Kidney glomerular epithelial cell (primary cell): ENCODE data around the gene XPO4.
"Not testable (repeated sequence)": the region's sequence is repeated elsewhere in the genome, so short reads cannot be mapped to it uniquely, and the experiment has no call there.

Experiments used
- DNase-seq: peaks from one replicate; lab custom pipeline; 2025; lab: John Stamatoyannopoulos, UW

Gene XPO4

DNA sequence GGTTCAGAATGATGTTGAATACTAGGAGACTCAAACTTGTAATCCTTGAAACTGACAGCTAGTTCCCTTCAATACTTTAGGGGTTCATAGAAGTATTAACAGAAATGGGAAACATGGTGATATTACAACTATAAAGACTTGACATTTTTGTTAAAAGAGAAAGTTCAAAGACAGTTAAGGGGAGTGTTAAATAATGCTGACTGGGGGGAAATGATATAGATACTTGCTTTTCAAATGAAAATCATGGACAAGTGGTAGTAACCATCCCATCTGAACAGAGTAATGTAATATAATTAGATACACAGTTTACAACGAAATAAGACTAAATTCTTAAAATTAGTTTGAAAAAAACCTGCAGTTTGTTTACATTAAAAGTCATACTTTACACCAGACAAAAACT is 122.2 kb downstream of the XPO4 start:
- no peak for DNase-seq

DNA sequence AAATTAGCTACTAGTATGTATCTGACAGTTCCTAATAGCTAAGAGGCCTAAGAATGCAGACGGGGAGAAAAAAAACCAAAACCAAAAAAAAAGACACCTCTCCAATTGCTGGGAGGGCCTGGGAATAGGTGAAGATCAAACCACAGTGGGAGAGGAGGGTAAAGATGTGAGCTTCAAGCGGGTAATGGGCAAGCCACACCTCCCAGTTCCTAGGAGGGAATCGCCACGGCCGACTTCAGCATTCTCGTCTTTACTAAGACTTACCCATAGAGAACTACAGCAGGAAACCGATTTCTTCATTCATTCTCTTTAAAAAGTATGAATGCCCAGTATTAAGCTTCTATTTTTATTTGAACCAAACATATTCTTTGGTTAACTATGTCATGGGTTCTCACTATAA is 123.1 kb downstream of the XPO4 start:
- DNase-seq: no peak

DNA sequence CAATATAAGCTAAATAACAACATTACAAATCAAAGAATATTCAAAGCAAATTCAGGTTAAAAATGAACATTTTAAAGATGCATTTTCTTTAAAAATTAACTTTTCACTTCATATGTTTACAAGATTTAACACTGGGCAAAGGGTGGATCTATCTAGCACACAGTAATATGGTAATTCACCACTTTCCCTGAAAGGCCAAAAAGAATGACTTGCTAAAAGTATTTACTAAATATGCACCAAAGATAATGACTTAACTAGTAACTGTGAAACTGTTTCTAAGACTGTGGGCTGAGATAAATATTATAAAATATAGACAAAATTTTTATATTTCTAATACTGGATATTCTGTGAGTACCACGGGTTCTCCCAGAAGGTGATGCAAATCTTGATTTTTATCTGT is 124.2 kb downstream of the XPO4 start:
- DNase-seq: no peak

DNA sequence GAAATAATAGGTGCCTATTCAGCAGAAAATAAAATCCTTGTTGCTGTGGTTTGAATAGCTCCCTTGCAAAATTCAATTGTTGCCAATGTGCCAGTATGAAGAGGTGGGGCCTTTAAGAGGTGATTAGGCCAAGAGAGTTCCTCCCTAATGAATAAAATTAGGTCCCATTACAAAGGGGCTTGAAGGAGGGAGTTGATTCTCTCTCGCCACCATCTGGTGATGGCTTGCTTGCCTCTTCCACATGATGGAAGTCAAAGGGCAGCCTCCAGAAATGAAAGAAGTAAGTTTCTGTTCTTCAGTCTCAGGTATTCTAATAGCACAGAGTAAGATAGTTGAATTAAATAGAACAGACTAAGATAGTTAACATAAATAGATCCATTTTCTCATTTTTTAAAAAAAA is 125.8 kb downstream of the XPO4 start:
- DNase-seq: no peak

DNA sequence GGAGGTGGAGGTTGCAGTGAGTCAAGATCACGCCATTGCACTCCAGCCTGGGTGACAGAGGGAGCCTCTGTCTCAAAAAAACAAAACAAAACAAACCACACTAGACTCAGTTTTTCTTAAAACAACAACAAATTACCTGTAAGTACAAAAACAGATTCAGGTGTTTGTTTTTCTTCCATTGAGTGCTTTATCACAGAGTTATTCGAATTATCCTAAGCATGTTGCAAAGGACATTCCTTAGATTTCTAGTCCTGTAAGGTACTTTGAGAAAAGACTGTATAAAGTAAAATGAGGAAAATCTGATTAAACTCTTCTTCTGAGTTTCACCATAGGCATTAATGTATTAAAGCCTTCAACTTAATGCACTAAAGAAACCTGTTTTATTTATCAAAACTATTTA is 126.6 kb downstream of the XPO4 start:
- DNase-seq: no peak

DNA sequence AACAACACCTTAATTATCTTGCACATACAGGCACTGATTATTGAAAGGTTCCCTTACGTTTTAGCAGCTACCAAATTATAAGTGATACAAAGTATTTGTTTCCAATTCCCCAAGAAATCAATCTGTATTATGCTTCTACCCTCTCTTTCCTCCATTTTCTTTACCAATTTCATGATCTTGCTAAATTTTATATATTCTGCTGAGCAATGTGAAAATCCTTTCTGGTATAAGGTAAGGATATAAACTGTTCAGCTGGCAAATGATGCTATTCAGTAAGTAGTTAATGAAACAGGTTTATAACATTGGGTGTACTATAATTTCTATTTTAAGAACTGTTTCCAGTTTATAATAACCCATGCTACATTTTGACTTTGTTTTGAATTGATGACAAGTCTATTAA is 127.8 kb downstream of the XPO4 start:
- DNase-seq: no peak

DNA sequence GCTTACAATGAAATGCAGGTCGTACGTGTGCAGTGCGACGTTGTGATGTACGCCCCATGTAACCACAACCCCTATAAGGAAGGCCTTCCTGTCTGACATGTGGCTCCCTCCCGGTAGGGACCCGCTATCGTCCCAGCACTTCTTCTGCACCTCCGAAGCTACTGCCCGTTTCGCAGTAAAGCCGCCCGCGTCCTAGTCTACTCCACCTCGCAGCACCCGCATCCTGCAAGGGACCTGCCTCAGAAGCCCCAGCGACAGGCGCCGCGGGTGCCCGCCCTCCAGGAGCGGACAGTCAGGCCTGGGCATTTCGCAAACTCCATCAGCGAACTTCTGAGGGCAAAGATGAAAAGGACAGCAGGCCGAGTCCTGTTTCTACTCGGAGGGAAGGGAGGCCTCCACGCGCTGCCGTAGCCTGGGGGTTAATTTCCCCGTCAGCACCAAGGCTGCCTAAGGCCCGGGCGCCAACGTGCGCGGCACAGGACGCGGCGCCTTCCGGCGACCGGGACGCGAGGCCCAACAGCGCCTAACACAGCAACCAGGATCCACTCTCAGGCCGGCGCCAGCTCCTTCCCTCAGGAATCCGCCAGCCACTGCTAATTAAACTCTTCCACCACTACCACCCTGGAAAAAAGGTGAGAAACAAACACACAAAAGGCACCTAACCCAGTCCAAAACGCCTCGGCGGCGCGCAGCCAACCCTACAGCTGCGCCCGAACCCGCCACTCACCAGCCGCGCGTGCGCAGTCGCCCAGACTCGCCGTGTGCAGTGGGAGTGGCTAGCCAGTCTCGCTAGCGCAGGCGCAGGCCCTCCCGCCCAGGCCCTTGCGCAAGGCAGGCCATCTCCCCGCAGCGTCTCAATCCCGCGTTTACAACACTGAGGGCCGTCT is 129.1 kb downstream of the XPO4 start, which contains the start of gene EEF1AKMT1:
EEF1AKMT1 (minus strand) TSS at position 768 of the 887 bp plus-strand sequence. CDS start 16,363 bp downstream, outside the sequence.
- peak; percentile 82 for DNase-seq

DNA sequence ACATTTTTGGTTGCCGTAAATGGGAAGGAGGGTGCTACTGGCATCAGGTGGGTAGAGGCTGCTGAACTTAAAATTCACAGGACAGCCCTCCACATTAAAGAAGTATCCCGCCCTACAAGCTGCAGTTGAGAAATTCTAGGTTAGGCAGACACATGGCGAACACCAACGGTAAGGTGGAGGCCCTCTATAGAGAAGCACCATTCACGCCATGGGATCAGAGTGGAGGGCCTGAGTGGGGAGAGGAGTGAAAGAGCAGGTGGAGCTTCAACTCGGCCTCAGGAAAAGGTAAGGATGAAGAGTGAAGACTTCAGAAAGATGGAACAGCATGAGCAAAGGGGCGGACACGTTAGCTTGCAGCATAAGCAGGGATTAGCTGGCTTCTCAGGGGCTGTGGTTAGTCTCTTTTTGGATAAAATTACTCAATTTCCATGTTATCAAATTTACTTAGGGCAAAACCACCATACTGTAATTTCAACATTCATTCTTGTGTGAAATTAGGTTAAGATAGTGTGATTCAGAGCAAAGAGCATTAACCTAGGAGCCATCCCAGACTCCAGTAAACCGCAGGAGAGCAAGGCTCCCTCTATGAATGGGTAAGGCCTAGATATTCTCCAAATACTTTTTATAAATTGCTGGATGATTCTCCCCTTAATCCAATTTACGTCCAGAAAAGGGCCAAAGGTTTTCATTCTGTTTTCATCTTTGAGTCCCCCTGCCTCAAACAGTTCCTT is 130.0 kb downstream of the XPO4 start:
- DNase-seq: no peak

DNA sequence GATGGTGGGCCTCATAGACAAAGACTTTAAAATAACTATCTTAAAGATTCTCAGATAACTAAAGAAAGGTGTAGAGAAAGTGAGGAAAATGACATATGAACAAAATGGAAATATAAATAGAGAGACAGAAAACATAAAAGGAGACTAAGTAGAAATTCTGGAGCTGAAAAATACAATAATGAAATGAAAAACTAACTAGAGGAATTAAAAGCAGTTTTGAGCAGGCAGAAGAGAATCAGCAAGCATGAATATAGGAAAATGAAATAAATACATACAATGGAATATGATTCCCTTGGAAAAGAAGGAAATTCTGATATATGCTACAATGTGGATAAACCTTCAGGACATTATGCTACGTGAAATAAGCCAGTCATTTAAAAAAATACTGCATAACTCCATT is 132.7 kb downstream of the XPO4 start:
- DNase-seq: no peak

DNA sequence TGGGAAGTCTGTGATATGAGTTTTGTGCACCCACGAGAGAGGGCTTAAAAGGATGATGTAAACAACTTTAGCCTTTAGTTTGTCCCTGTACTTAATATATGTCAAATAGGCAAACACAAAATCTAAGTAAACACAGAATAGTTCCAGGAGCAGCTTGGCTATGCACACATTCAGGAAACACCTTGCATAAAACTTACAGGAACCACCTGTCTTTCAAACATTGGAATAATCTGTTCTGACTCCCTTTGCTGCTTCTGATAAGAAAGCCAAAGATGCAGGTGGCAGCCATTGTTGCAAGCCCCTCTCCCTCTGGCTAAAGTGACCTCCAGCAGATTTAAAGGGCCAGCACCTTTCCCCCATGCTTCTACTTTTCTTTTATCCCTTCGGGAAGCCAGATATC is 133.5 kb downstream of the XPO4 start:
- DNase-seq: no peak

DNA sequence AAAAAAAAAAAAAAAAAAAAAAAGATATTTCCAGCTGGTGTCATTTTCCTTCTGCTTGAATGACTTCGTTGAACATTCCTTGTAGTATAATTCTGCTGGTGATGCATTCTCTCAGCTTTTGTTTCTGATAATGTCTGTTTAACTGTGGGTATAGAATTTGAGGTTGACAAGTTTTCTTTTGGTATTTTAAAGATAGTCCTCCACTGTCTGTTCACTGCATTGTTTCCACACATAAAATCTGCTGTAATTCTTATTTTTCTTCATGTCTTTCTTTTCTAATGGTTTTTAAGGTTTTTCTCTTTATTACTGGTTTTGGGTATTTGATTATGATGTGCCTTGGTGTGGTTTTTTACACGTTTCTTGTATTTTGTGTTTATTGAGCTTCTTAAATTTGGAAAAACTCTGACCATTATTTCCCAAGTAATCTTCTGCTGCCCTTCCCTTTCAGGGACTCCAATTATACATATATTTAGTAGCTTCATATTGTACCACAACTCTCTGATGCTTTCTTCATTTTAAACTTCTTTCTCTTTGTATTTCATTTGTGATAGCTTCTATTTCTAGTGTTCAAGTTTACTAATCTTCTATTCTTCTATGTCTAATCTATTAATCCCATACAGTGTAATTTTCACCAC is 135.1 kb downstream of the XPO4 start:
- no peak for DNase-seq

DNA sequence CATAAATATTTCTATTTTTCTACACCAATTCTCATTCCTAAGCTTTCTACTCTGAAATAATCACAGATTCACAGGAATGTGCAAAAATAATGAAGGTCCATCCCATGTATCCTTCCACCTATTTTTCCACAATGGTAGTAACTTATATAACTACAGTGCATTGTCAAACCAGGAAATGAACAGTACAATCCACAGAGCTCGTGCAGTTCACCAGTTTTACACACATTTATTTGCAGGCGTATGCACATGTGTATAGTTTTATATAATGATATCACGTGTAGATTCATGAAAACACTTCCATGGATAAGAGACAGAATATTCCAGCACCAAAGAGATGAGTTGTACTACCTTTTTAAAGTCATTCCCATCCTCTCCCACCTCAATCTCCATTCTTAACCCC is 141.7 kb downstream of the XPO4 start:
- DNase-seq: no peak

DNA sequence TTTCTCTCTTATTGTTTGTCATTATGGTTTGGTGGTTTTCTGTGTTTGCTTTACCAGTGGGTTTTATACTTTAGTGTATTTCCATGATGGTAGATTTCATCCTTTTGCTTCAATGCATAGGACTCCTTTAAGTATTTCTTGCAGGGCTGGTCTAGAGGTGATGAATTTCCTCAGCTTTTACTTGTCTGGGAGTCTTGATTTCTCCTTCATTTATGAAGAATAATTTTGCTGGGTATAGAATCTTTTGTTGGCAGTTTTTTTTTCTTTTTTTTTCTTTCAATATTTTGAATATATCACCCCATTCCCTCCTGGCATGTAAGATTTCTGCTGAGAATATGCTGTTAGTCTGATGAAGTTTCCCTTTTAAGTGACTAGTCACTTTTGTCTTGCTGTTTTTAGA is 148.5 kb downstream of the XPO4 start:
- DNase-seq: no peak

DNA sequence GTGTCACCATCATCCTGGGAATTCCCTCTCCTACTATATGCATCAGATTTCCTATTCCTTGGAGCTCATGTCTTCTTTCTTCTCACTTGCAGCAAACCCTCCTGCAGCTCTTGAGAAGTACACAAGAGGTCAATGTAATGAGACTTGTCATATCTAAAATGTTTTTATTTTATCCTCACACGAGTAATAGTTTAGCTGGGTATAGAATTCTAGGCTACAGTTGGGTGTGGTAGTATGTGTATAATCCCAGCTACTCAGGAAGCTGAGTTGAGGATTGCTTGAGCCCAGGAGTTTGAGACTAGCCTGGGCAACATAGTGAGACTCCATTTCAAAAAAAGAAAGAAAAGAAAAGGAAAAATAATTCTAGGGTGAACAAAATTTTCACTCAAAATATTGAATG is 153.2 kb downstream of the XPO4 start:
- DNase-seq: no peak

DNA sequence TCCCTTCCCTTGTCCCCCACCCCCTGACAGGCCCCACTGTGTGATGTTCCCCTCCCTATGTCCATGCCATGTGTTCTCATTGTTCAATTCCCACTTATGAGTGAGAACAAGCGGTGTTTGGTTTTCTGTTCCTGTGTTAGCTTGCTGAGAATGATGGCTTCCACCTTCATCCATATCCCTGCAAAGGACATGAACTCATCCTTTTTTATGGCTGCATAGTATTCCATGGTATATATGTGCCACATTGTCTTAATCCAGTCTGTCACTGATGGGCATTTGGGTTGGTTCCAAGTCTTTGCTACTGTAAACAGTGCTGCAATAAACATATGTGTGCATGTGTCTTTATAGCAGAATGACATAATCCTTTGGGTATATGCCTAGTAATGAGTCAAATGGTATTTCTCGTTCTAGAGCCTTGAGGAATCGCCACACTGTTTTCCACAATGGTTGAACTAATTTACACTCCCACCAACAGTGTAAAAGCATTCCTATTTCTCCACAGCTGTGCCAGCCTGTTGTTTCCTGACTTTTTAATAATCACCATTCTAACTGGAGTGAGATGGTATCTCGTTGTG is 158.6 kb downstream of the XPO4 start:
- not testable (repeated sequence) for DNase-seq

DNA sequence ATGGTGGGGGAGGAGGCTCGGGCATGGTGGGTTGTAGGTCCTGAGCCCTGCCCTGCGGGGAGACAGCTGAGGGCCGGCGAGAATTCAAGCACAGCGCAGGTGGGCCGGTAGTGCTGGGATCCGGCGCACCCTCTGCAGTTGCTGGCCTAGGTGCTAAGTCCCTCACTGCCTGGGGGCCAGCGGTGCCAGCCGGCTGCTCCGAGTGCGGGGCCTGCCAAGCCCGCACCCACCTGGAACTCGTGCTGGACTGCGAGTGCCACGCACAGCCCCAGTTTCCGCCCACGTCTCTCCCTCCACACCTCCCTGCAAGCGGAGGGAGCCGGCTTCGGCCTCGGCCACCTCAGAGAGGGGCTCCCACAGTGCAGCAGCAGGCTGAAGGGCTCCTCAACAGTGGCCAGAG is 162.5 kb downstream of the XPO4 start:
- DNase-seq: no peak

DNA sequence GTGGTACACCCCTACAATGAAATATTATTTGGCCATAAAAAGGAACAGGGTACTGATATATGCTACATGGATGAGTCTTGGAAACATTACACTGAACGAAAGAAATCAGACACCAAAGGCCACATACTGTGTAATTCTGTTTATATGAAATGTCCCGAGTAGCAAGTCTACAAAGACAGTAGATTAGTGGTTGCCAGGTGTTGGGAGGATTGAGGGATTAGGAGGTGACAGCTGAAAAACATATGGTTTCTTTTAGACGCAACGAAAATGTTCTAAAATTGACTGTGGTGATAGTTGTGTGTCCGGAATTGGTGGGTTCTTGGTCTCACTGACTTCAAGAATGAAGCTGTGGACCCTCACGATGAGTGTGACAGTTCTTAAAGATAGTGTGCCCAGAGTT is 163.9 kb downstream of the XPO4 start:
- no peak for DNase-seq

DNA sequence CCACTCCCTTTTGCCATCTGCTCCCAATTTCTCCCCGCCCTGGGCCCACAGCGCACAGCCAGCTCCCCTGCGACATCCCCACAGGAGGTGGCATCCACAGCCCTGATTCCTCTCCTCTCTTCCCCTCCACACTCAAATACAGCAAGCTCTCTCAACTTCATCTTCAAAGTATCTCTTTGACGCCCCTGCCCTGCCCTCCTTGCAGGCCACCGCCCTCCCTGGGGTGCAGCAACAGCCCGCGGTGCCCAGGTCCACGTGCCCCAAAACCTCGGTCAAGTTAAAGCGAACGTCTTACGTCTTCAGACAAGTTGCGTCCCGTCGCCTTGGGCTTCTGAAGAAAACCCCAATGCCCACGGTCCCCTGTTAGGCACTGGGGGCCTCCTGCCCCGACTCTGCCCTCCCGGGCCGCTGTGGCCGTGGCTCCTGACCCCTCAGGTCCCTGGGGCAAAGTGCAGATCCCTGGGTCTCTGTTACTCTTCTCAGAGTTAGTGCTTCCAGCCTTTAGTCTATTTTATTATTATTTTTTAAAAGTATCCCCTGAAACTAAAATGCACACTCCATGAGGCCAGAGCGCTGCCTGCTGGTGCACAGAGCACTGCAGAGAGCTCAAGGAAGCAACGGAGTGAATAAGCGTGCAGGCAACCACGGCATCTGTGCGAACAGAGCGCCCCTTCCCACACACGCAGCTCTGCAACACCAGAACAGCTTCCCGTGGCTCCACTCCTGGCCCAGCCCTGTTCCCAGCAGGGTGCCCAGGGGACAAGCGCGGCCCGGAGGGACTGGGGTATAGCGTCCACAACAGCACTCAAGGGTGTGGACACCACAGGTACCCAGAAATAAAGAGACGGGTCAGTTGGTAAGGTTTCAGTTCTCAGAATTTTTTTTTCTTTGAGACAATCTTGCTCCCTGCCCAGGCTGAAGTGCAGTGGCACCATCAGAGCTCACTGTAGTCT is 172.6 kb downstream of the XPO4 start:
- DNase-seq: no peak

DNA sequence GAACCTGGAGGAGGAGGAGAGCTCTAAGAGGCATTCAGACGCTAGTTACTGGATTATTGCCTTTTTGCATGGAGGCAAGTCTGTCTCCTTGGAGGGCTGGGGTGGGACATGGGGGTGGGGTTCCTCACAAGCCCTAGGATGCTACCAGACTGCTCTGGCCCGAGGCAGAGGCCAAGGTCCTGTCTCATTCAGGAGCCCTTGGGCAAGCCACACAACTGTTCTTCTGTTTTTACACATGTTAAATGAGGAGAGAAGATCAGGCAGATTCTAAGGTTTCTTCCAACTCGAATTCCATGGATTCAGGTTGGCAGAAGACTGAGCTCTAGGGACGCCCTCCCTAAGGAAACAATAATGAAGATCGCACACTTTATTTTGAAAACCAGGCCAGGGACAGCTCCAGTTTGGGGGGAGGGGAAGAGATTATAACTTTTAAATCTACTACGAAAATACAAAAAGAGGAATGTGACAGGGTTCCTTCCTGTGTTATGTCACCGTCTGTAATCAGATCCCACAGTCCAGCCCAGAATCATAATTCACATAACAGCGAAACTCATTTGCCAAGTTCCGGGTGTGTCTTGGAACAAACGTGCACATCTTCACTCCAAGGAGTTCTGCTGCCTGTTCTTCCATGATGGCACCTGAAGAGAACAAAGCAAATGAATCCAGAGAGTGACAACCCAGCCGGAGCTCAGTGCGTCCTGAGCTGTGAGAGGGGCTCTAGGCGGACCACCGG is 173.8 kb downstream of the XPO4 start:
- DNase-seq: no peak

DNA sequence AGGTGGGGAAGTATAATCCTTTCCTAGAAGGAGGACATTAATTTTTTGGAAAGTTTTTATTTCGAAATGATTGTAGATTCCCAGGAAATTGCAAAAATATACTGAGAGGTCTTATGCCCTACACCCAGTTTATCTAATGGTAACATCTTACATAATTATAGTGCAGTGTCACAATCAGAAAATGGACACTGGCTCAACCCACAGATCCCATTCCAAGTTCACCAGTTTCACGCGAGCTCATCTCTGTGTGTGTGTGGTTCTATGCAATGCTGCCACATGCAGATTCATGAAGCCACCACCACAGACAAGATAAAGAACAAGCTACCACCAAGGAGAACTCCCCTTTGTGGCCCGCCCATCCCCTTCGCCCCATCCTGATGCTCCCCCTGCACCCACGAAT is 174.7 kb downstream of the XPO4 start:
- DNase-seq: no peak
